ENCODE results near the gene BRSK1.

BRSK1 gene

DNA sequence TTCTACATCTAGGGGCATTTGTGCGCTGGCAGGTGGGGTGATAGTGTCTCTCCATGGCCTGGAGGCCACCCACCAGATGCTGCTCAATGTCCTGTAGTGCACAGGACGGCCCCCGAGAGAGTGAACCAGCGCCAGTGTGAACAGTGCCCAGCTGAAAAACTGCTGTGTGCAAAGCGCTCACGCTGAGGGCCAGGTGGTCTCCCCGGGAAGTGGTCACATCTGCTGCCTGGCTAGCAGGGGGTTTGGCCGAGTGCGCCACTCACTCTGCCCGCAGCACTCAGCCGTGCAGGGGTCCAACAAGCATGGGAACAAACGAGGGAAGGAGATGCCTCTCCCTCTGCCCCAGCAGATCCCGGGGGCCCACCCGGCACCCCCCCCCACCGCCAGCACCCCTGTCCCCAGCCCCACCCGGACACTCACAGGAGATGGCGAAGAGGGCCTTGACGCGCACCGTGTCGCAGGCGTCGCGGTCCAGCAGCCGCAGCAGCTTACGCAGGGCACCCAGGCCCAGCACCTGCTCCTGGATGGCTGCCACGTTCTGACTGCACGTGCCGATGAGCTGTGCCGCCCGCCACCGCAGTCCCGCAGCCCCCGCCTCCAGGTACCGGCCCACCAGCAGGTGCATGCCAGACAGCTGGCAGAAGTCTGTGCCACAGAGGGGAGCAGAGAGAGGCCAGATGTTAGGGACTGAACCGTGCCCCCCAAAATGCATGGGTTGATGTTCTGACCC, 9.7 kb upstream of the BRSK1 start:
- no peak for DNase-seq (ENCODE audit: low spot score)

GRCh38 chr19:55275851-55276719, 7.7 kb upstream of the BRSK1 start:
- DNase-seq (ENCODE audit: low spot score): no peak

- DNase-seq (ENCODE audit: low spot score): no peak
Measured at GRCh38 chr19:55276720-55277430, 6.9 kb upstream of the BRSK1 start.

- DNase-seq (ENCODE audit: low spot score): no peak
Measured at GRCh38 chr19:55277494-55277893, 6.3 kb upstream of the BRSK1 start.

DNA sequence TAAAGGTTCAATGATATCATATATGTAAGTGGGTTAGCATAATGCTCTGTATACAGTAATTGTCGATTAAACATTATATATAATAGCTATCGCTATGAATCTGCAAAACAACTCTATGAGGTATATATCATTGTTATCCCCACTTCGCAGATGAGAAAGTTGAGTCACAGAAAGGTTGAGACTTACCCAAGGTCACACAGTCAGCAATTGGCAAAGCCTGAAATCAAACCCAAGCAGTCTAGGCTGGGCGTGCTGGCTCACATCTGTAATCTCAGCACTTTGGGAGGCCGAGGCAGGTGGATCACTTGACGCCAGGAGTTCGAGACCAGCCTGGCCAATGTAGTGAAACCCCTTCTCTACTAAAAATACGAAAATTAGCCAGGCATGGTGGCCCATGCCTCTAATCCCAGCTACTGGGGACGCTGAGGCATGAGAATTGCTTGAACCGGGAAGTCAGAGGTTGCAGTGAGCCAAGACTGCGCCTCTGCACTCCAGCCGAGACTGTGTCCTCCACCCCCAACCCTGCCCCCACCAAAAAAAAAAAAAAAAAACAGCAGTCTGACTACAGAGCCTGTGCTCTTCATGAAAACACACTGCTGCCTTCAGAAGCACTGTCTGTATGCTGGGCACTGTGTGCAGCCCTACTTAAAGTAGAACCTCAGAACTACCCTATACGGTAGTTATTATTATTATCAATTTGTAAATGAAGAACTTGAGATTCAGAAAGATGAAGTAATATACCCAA, 5.2 kb upstream of the BRSK1 start:
- no peak for DNase-seq (ENCODE audit: low spot score)

DNA sequence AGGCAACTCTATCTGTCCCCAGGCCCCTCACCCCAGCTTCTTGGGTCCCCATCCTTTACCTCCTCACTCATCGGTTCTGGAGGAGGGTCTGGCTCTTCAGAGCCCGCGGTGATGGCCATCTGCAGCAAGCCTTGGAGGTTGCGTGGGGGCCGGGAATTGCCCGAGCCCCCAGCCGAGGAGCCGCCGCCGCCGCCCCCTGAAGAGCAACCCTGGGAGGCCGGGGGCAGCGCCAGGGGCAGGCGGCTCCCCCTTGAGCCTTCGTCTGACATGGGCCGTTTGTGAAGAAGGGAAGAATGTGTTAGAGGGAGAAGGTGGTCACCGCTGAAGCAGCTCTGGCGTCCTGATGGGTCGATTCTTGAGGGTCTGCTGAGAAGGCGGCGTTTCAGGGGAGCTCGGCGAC, 4.5 kb upstream of the BRSK1 start:
- DNase-seq (ENCODE audit: low spot score): no peak

DNA sequence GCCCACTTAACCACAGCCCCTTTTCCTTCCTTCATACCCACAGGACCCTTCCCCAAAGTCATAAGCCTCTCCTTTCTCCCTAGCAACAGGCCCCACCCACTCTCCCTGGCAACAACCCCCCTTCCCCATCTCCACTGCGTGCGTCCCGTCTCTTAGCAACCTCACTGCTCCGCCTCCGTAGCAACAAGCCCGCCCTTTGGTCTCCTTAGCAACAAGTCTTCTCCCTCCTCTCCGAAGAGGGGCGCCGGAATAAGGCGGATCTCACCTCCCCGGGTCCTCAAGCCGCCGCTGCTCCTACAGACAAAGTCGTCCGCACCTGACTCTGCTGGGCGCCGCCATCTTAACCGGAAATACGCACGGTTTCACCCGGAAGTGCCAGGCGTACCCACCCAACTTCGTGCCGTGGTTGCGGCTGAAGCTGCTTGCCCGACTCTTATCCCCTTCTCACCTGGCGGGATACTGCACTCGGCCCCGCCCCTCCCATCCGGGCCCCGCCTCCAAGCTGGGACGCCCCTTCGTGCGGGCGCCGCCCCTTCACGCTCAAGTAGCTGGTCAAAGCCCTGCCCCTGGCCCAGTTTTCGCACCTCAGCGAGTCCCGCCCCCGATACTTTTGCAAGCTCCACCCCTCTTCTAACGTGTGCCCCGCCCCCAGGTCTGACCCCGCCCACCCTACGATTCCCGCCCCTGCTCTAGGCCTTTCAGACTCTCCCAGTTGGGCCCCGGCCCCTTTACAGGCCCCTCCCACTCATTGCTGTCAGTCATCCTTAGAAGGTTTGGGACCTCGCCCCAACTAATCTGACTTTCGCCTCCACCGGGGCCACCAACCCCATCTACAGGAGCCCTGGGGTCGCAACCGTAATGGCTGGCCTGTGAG, 3.8 kb upstream of the BRSK1 start, which contains the start of gene HSPBP1:
Gene HSPBP1, minus strand, starts transcription at position 341 of the 874 bp plus-strand sequence. CDS start 502 bp downstream, outside the sequence.
- DNase-seq (ENCODE audit: low spot score): peak; percentile 99

GRCh38 chr19:55284405-55285058, 735 bp downstream of the BRSK1 start:
- no peak for DNase-seq (ENCODE audit: low spot score)

DNA sequence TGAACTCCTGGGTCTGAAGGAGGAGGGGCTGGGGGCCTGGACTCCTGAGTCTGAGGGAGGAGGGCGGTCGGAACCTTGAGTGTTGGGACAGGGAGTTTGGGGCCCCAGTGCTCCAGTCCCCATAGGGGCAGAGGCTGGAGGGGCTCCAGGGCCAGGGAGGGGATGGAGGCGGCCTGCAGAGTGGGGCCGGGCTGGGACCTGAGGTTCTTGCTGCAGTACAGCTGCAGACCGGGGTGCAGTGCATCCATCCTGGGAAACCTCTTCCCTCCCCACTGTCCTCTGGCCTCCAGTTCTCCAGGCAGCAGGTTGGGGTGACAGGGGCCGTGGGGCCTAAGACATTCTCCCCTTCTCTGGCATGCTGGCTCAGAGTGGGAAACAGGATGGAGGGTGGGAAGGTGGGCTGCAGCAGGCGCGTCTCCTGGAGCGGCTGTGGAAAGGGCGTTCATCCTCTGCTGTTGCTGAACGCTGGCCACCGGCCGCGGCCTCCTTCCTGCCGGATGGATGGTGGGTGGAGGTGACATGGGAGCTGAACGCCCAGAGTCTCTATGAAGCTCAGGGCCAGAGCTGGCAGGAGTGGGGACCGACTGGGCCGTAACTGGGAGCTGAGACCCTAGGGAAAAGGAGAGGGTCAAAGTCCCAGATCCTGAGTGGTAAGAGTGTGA, 1.6 kb downstream of the BRSK1 start:
- no peak for DNase-seq (ENCODE audit: low spot score)

GRCh38 chr19:55287361-55288079, 3.7 kb downstream of the BRSK1 start:
- no peak for DNase-seq (ENCODE audit: low spot score)

- DNase-seq (ENCODE audit: low spot score): no peak
Measured at GRCh38 chr19:55289117-55289796, 5.5 kb downstream of the BRSK1 start.

GRCh38 chr19:55297267-55297666, 13.5 kb downstream of the BRSK1 start:
- DNase-seq (ENCODE audit: low spot score): no peak

DNA sequence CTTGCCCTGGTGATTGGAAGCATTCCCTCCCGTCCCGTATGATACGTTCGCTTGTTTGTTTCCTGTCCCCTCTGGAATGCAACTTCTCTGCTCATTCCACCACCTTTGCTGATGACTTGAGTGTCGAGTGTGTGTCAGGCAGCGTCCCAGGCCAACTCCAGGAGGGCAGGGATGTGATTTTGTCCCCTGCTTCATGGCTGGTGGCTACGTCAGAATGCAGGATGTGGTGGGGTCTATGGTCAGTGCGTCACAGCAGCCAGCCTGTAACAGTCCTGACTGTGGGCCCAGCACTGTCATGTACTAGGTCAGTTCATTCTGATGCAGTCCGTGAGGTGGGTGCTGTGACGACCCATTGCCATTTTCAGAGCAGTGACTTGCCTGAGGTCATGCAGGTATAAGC, 16.2 kb downstream of the BRSK1 start:
- DNase-seq (ENCODE audit: low spot score): no peak

GRCh38 chr19:55300886-55301458, 17.2 kb downstream of the BRSK1 start:
- no peak for DNase-seq (ENCODE audit: low spot score)

- DNase-seq (ENCODE audit: low spot score): peak; percentile 74
Measured at GRCh38 chr19:55301459-55302317, 17.9 kb downstream of the BRSK1 start.

GRCh38 chr19:55302318-55302703, 18.5 kb downstream of the BRSK1 start:
- DNase-seq (ENCODE audit: low spot score): no peak

GRCh38 chr19:55303477-55303876, 19.7 kb downstream of the BRSK1 start:
- DNase-seq (ENCODE audit: low spot score): no peak
